ENCODE measurements around the gene NOM1.

NOM1 gene

DNA sequence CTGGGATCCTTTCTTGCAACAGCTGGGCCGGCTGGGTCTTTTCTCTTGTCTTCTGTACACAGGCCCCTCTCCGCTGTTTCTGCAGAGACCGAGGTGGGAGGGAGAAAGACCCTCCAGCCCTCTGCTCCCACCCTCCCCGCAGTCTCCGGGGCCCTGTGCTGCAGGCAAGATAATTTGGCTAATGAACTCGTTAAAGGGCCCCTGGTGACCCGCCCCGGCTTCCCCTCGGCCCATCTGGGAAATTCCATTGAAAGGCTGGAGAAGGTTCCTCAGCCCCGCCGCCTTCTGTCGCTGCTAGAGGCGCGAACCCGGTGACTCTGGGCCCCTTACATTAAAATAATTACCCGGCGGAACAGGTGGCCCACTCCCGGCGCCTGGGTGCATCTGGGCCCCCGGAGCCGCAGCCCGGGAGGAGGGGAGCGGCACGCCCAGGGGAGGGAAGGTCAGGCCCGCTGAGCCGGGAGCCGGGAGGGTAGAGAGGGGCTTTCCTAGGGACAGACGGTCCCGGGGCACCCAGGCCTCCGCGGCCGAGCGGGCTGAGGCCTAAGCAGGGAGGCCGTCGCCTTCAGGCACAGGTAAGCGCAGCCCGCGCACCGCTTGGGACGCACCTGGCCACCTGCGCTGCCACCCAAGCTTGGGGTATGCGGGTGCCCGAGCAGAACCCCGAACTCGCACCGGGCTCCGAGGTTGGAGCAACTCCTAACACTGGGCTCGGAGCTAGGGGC is 68.3 kb downstream of the NOM1 start:
- no peaks in the 10 kb centered on the region for H3K9me3 ChIP-seq (ENCODE audit: insufficient read depth, low read length)
- H2AFZ ChIP-seq (ENCODE audit: low read depth, low read length), result no peak overlapping the region
- H3K4me3 ChIP-seq (ENCODE audit: low read length), result no peak overlapping the region
- H3K36me3 ChIP-seq (replicated peaks; ENCODE audit: low read depth, low read length), result no peaks in the 10 kb centered on the region
- H4K20me1 ChIP-seq (ENCODE audit: insufficient read depth, low read length), result no peaks in the 10 kb centered on the region
- H3K4me1 ChIP-seq (ENCODE audit: low read length), result peaks cover 13% of the 10 kb centered on the region
- no peak overlapping the region for H3K27ac ChIP-seq (ENCODE audit: low read length)
- H3K4me2 ChIP-seq (ENCODE audit: low read length), result no peak overlapping the region
- H3K9ac ChIP-seq (ENCODE audit: low read length), result no peak overlapping the region
- H3K27me3 ChIP-seq (ENCODE audit: low read depth, low read length), result peaks cover 5% of the 10 kb centered on the region; the same call in 1 of the 2 replicates
- H3K79me2 ChIP-seq (ENCODE audit: low read length), result no peaks in the 10 kb centered on the region
- TF ChIP-seq, protein P1, sequence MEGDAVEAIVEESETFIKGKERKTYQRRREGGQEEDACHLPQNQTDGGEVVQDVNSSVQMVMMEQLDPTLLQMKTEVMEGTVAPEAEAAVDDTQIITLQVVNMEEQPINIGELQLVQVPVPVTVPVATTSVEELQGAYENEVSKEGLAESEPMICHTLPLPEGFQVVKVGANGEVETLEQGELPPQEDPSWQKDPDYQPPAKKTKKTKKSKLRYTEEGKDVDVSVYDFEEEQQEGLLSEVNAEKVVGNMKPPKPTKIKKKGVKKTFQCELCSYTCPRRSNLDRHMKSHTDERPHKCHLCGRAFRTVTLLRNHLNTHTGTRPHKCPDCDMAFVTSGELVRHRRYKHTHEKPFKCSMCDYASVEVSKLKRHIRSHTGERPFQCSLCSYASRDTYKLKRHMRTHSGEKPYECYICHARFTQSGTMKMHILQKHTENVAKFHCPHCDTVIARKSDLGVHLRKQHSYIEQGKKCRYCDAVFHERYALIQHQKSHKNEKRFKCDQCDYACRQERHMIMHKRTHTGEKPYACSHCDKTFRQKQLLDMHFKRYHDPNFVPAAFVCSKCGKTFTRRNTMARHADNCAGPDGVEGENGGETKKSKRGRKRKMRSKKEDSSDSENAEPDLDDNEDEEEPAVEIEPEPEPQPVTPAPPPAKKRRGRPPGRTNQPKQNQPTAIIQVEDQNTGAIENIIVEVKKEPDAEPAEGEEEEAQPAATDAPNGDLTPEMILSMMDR (IDR thresholded peaks at IDR 0.05; ENCODE audit: low read depth, low read length), result no peak
- TF ChIP-seq EZH2phosphoT487 (IDR thresholded peaks at IDR 0.05; ENCODE audit: low read depth), result no peak

DNA sequence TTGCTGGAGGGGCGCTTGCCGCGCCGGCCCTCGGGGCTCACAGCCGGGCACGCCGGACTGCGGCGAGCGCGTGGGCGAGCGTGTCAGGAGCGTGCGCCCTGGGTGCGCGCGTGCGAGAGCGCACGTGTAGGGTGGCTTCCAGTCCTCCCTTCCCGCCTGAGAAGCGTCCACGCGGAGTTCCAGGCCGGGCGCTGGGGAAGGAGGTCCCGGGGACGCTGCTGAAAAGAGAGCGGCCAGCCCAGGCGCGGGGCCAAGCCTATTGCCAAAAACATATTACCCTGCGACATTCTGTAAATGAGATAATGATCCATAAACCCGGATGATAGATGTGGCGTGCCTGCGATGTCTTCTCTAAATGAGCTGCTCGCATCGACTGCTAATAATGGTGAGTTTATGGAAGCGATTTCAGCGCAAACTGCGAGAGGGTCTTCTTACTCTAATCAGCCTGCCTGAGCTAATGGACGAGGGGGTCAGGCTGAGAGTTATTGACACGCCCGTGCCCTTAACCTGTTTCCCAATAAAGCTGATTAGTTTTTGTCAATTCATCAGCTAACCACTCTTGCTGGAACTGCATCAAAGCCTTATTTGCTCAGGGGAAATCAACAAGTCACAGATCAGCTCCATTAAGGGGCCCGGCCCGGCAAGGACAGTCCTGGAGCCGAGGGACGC is 69.0 kb downstream of the NOM1 start:
- Histone ChIP-seq H2AFZ (ENCODE audit: low read depth, low read length) (no peak overlapping the region), H3K36me3 (replicated peaks; ENCODE audit: low read depth, low read length) (no peaks in the 10 kb centered on the region), H3K9me3 (ENCODE audit: insufficient read depth, low read length) (no peaks in the 10 kb centered on the region), H3K4me2 (ENCODE audit: low read length) (no peak overlapping the region), H3K4me1 (ENCODE audit: low read length) (peaks cover 13% of the 10 kb centered on the region), H3K4me3 (ENCODE audit: low read length) (no peak overlapping the region), H3K79me2 (ENCODE audit: low read length) (no peaks in the 10 kb centered on the region), H3K27me3 (ENCODE audit: low read depth, low read length) (peaks cover 12% of the 10 kb centered on the region), H4K20me1 (ENCODE audit: insufficient read depth, low read length) (no peaks in the 10 kb centered on the region), H3K27ac (ENCODE audit: low read length) (no peak overlapping the region), H3K9ac (ENCODE audit: low read length) (no peak overlapping the region)
- TF ChIP-seq, protein P1 (IDR thresholded peaks at IDR 0.05; ENCODE audit: low read depth, low read length), result no peak
- no peak for TF ChIP-seq EZH2phosphoT487 (IDR thresholded peaks at IDR 0.05; ENCODE audit: low read depth)

DNA sequence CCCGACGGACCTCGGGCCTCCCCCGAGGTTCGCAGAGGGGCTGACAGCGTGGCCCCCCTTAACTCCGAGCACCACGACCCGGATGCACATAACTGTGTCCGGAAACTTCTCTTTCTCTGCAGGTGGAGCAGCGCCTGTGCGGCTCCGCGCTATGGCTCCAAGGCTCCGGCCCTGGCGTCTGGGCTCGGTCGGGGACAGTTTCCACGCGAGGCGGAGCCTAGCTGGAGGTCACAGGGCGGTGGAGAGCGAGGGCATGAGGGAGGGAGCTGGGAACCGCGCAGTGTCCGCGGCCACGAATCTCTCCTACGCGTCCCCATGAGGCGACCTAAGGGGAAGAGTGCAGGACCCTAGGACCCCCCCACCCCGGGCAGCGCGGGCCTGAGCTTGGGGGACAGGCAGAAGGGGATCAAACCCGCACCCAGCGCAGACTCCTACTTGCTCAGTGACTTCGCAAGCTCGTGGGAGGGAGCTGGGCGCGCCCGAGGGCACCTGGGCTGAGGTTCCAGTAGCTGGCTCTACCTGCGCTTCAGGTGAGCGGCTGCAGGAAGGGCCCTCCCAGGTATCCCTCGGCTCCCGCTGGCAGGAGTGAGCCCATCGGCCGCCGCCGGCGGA is 69.6 kb downstream of the NOM1 start:
- no peaks in the 10 kb centered on the region for H3K9me3 ChIP-seq (ENCODE audit: insufficient read depth, low read length)
- peaks cover 14% of the 10 kb centered on the region for H3K27me3 ChIP-seq (ENCODE audit: low read depth, low read length)
- H4K20me1 ChIP-seq (ENCODE audit: insufficient read depth, low read length), result no peaks in the 10 kb centered on the region
- no peak for TF ChIP-seq EZH2phosphoT487 (IDR thresholded peaks at IDR 0.05; ENCODE audit: low read depth)
- TF ChIP-seq, protein P1 (IDR thresholded peaks at IDR 0.05; ENCODE audit: low read depth, low read length), result no peak
- H3K27ac ChIP-seq (ENCODE audit: low read length), result no peak overlapping the region
- H3K4me3 ChIP-seq (ENCODE audit: low read length), result no peak overlapping the region
- H3K79me2 ChIP-seq (ENCODE audit: low read length), result no peaks in the 10 kb centered on the region
- no peak overlapping the region for H3K4me2 ChIP-seq (ENCODE audit: low read length)
- no peak overlapping the region for H3K9ac ChIP-seq (ENCODE audit: low read length)
- H2AFZ ChIP-seq (ENCODE audit: low read depth, low read length), result no peak overlapping the region
- no peaks in the 10 kb centered on the region for H3K36me3 ChIP-seq (replicated peaks; ENCODE audit: low read depth, low read length)
- peaks cover 13% of the 10 kb centered on the region for H3K4me1 ChIP-seq (ENCODE audit: low read length)
